ENCODE measurements around the gene PDF.

Gene PDF

GRCh38 chr16:69344171-69344570 is 13.8 kb upstream of the PDF start:
- TF ChIP-seq CTCF (IDR thresholded peaks at IDR 0.05; ENCODE audit: control extremely low read depth, extremely low read depth, low read depth, missing control alignments) = no peak
- CTCF ChIA-PET = interaction anchor here (1.2 to 2.7 kb wide), 3 partner anchors 11 to 52 kb away, joined by 3 to 6 read pairs (median 5); no protein-coding TSS in a partner anchor
- no peak for DNase-seq (ENCODE audit: extremely low spot score)
- POLR2A ChIA-PET = interaction anchor here (0.7 kb wide), 1 partner anchor 39 kb away, joined by 3 read pairs; no protein-coding TSS in a partner anchor

- ChIA-PET POLR2A (interaction anchor here (1.3 kb wide), 1 partner anchor 10 kb away, joined by 3 read pairs; the partner anchor contains the start of gene PDF), CTCF (interaction anchor here (0.7 to 1.5 kb wide), 8 partner anchors 9 to 88 kb away, joined by 3 to 5 read pairs (median 4); no protein-coding TSS in a partner anchor)
- no peak for DNase-seq (ENCODE audit: extremely low spot score)
- TF ChIP-seq CTCF (IDR thresholded peaks at IDR 0.05; ENCODE audit: control extremely low read depth, extremely low read depth, low read depth, missing control alignments) = no peak
Observed at GRCh38 chr16:69340095-69340644, 9.8 kb upstream of the PDF start.

GRCh38 chr16:69339289-69340094 is 9.1 kb upstream of the PDF start, which contains the start of the genes COG8 and NIP7:
Gene COG8 (minus strand): TSS chr16:69339564. CDS start chr16:69339552, 12 bp downstream.
Gene NIP7 (plus strand): TSS chr16:69339772. CDS start chr16:69339830, 58 bp downstream.
- ChIA-PET CTCF (interaction anchor here (0.7 to 2.1 kb wide), 12 partner anchors 8 to 88 kb away, joined by 3 to 7 read pairs (median 4); partner anchors contain the start of gene PDF), POLR2A (interaction anchor here (1.3 kb wide), 1 partner anchor 9 kb away, joined by 3 read pairs; the partner anchor contains the start of gene PDF)
- DNase-seq (ENCODE audit: extremely low spot score) = peak; percentile 96
- TF ChIP-seq CTCF (IDR thresholded peaks at IDR 0.05; ENCODE audit: control extremely low read depth, extremely low read depth, low read depth, missing control alignments) = peak; percentile 77

GRCh38 chr16:69338557-69339288 is 8.3 kb upstream of the PDF start:
- TF ChIP-seq CTCF (IDR thresholded peaks at IDR 0.05; ENCODE audit: control extremely low read depth, extremely low read depth, low read depth, missing control alignments) = no peak
- CTCF ChIA-PET = interaction anchor here (0.9 to 2.1 kb wide), 7 partner anchors 8 to 58 kb away, joined by 3 to 7 read pairs (median 4); partner anchors contain the start of gene PDF
- DNase-seq (ENCODE audit: extremely low spot score) = no peak
- POLR2A ChIA-PET = no interaction called here

GRCh38 chr16:69334696-69335095 is 4.3 kb upstream of the PDF start:
- TF ChIP-seq CTCF (IDR thresholded peaks at IDR 0.05; ENCODE audit: control extremely low read depth, extremely low read depth, low read depth, missing control alignments) = no peak
- POLR2A ChIA-PET = no interaction called here
- CTCF ChIA-PET = interaction anchor here (1.4 to 1.6 kb wide), 2 partner anchors 38 to 286 kb away, joined by 3 read pairs; no protein-coding TSS in a partner anchor
- DNase-seq (ENCODE audit: extremely low spot score) = no peak
